H1 (cell line): ENCODE data around the gene GPR37. TPM values are rescaled to one million over a fixed set of nuclear protein-coding genes. Genes with fewer than 3 reads are reported as not detected.

ENCODE experiments used
- EP300 ChIP-seq, 2 experiments: IDR thresholded peaks; 1 replicate in 1 of 2; 2 replicates in 1 of 2; pipeline ENCODE4 v1.6.1; 2011 to 2012; ENCODE audit warnings: low read depth in 2 of 2, low read length in 2 of 2, mild to moderate bottlenecking in 2 of 2, borderline replicate concordance in 1 of 2, inconsistent platforms in 1 of 2, moderate library complexity in 1 of 2
- HDAC6 ChIP-seq: IDR thresholded peaks from one replicate; pipeline ENCODE4 v1.7.1; 2012; ENCODE audit warnings: low read depth, mild to moderate bottlenecking, inconsistent platforms, low read length, moderate library complexity
- RNF2 ChIP-seq: fragments of 200-900, 300-1000 bp; sonication (generic); IDR thresholded peaks from 2 replicates; pipeline ENCODE4 v1.7.1; 2016; ENCODE audit warnings: borderline replicate concordance, low read depth, mild to moderate bottlenecking, antibody characterized with exemption, low read length; ENCODE audit not compliant: poor library complexity, severe bottlenecking; ENCODE audit errors: missing control alignments
- polyA plus RNA-seq, 7 experiments: library from polyadenylated mRNA; depleted of rRNA in 3 of 7; stranded (reverse) in 5 of 7; unstranded in 2 of 7; fragments of >200 nt in 5 of 7; fragments of 200-250 nt in 2 of 7; gene quantifications; 1 replicate in 5 of 7; 2 replicates in 1 of 7; 4 replicates in 1 of 7; pipeline versions ENCODE4 v1.2.1 to v1.2.3, GENCODE V29; 2011 to 2013; ENCODE audit warnings: missing spikeins in 2 of 7, mixed read lengths in 2 of 7
- total RNA-seq: library from RNA; stranded (reverse); fragmentation: NEBNext Ultra II Directional; extraction: Animal tissue kit (Norgen Biotek cat#: 25700); gene quantifications from 2 replicates; pipeline ENCODE4 v1.2.1, GENCODE V29; 2021

GPR37 gene
- total and polyA plus RNA-seq, 2 of the 8 experiments (the other 6 are each of a cell fraction or from before 2014, with no cell fraction given), result 1.5 to 17.4 TPM

DNA sequence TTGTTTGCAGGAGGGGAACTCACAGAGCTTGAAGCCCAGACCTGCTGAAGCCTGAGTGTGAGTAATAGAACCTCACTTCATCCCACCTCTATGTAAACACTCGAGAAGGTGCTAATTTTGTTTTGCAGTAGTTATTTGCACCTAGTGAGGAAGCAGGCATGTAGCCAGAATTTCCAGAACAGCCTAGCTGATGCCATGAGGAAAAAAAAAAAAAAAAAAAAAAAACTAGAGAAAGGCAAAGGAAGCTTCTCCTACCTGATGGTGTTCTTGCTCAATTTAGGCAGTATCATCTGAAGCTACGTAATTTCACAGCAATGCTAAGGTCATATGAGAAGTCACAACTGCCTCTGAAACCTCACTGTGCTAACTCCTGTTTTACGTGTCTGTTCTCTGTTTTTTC, 13.6 kb upstream of the GPR37 start (continued):
- TF ChIP-seq EP300 (IDR thresholded peaks at IDR 0.05; ENCODE audit: borderline replicate concordance in 1 of 2, low read depth in 2 of 2, low read length in 2 of 2) (no peak), HDAC6 (no peak), RNF2 (no peak)
- TF ChIP-seq, all 59 proteins: peak for 0
